Heart left ventricle (tissue), 13 donors: ENCODE data around the gene HOXB4.
A peak's percentile ranks its signal among the peaks of the same experiment; 100 is the strongest.

Source experiments
- POLR2A ChIP-seq, 2 donors: fragments of 450-650 bp; IDR thresholded peaks; one replicate each; pipeline ENCODE4 v1.6.1; 2017; ENCODE audit warnings: antibody characterized with exemption in 2 of 2, mild to moderate bottlenecking in 2 of 2, moderate library complexity in 2 of 2
- TF ChIP-seq, protein P1 (sequence below), 12 donors: fragments of 200-600 bp; sonication (generic) in 4 of 12; IDR thresholded peaks; one replicate each; pipeline versions ENCODE4 v1.5.0 to v1.8.0; 2018 to 2022; ENCODE audit warnings: antibody characterized with exemption in 12 of 12, mild to moderate bottlenecking in 5 of 12
- donor health status: ischemic (EF 13 %, LVEDD 7.1; RV severe dilation, severe dysfunction).
- donor health status: DM: no; HTN: yes; CAD: no.
- donor health status: DM: no; HTN: no; CAD: no.
- donor health status: ischemic (EF 25% LVEDD 6.9; RV normal size, moderate dysfunction).
- donor health status: ischemic (EF 25% LVEDD 5.7; RV mildly dilated, moderate dysfunction).
- donor health status: ischemic (EF 35%, LVEDD 5.7; RV mildly dilated, moderate dysfunction).
- donor health status: nonischemic (EF 11% LVEDD 7.7; RV severe dilation, severe dysfunction).
- donor health status: DM: yes; HTN: yes; CAD: no.
- donor health status: PGD.
- donor health status: ischemic (EF 29% LVEDD 5.4; RV normal size, mild dysfunction).
- donor health status: nonischemic (EF 23%, LVEDD 6.1; RV moderate dilation, normal function).

DNA sequence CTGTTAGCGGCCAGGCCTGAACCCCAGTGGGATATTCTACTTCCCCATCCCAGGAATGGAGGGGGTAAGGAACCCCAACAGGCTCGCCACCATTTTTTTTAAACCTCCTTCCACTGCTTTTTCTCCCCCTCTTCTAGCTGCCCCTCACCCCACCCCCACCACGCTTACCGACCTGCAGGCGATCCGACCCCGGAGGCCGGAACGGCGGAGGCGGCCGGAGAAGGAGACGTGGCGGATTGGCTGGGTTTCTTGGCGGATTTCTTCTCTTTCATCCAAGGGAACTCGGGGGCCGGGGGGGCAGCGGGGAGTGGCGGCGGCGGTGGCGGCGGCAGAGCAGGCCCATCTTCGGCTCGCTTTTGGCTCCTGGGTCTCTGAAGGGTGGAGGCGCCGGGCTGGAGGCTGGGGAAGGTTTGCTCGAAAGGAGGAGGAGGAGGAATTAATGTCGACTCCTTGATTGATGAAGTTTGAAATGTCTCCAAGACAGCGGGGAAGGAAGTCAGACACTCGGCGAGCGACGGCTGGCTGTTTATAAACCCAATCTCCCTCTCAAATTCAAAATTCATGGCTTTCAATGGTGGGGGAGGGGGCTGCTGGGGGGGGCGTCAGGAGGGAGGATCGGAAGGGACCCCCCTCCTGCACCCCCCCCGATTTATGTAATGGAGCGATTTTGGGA, 33.7 kb downstream of the HOXB4 start:
- TF ChIP-seq, protein P1, sequence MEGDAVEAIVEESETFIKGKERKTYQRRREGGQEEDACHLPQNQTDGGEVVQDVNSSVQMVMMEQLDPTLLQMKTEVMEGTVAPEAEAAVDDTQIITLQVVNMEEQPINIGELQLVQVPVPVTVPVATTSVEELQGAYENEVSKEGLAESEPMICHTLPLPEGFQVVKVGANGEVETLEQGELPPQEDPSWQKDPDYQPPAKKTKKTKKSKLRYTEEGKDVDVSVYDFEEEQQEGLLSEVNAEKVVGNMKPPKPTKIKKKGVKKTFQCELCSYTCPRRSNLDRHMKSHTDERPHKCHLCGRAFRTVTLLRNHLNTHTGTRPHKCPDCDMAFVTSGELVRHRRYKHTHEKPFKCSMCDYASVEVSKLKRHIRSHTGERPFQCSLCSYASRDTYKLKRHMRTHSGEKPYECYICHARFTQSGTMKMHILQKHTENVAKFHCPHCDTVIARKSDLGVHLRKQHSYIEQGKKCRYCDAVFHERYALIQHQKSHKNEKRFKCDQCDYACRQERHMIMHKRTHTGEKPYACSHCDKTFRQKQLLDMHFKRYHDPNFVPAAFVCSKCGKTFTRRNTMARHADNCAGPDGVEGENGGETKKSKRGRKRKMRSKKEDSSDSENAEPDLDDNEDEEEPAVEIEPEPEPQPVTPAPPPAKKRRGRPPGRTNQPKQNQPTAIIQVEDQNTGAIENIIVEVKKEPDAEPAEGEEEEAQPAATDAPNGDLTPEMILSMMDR (IDR thresholded peaks at IDR 0.05), result no peak
- peak in 1 of 2 donors; percentile 39 for TF ChIP-seq POLR2A (IDR thresholded peaks at IDR 0.05)
